GM12878 (cell line): ENCODE measurements around the gene TMOD2. TPM values are rescaled to one million over a fixed set of nuclear protein-coding genes. Genes with fewer than 3 reads are reported as not detected.

Experiments used
- ATAC-seq: fragments of 200-7000 bp; cut with Tn5 transposase; 3 replicates; pipeline ENCODE4 v1.9.1; 2020; ENCODE audit warnings: mild to moderate bottlenecking, moderate library complexity
- BruUV-seq: library from RNA; stranded (reverse); fragments of 400-500 nt; replicated peaks from 2 replicates; lab custom pipeline; 2021; lab: Mats Ljungman, UMichigan
- CTCF ChIA-PET: fragments of 300-600 bp; sonication (Branson Sonifier 250); formaldehyde crosslinking; extraction: SDS; loops from one replicate; lab custom pipeline; 2021; ENCODE audit warnings: inconsistent platforms; lab: Yijun Ruan, JAX
- POLR2A ChIA-PET: fragments of 350-600 bp; formaldehyde crosslinking; extraction: SDS; loops from one replicate; lab custom pipeline; 2021; ENCODE audit warnings: inconsistent platforms; lab: Charles Lee
- RAD21 ChIA-PET: fragments of 300-600 bp; sonication (Branson Sonifier 250); formaldehyde crosslinking; loops from one replicate; lab custom pipeline; 2023; ENCODE audit warnings: antibody characterized with exemption; ENCODE audit not compliant: unreplicated experiment; lab: Charles Lee
- SMC1A ChIA-PET: fragments of 300-600 bp; sonication (Branson Sonifier 250); formaldehyde crosslinking; loops from one replicate; lab custom pipeline; 2023; ENCODE audit not compliant: unreplicated experiment, uncharacterized antibody; lab: Charles Lee
- DNase-seq: peaks from one replicate; pipeline ENCODE4 v3.0.0-alpha.2; 2011; ENCODE audit warnings: low read depth, low spot score
- FAIRE-seq: peaks from 3 replicates; lab custom pipeline; 2011; peaks lifted over from hg19 to GRCh38; lab: Jason Lieb, UNC
- H2AFZ ChIP-seq: 2 replicates; pipeline ENCODE4 v1.6.0; 2011; ENCODE audit warnings: low read depth, low read length, control low read depth; ENCODE audit not compliant: control insufficient read depth
- H3K27ac ChIP-seq: 2 replicates; pipeline ENCODE4 v1.5.1; 2011; ENCODE audit warnings: control low read depth; ENCODE audit not compliant: control insufficient read depth, insufficient read depth
- H3K27me3 ChIP-seq, 2 experiments: replicated peaks in 1 of 2; 2 replicates each; pipeline versions ENCODE4 v1.6.0 to v1.6.1; 2011; ENCODE audit warnings: low read length in 1 of 2; ENCODE audit not compliant: control insufficient read depth in 2 of 2, insufficient read depth in 2 of 2
- H3K36me3 ChIP-seq, 2 experiments: 2 replicates each; pipeline ENCODE4 v1.5.1; 2011; ENCODE audit warnings: low read length in 1 of 2; ENCODE audit not compliant: control insufficient read depth in 2 of 2, insufficient read depth in 2 of 2
- H3K4me1 ChIP-seq: 2 replicates; pipeline ENCODE4 v1.6.1; 2011; ENCODE audit warnings: mild to moderate bottlenecking, low read length, moderate library complexity, mixed read lengths; ENCODE audit not compliant: control insufficient read depth, insufficient read depth
- H3K4me2 ChIP-seq: 2 replicates; pipeline ENCODE4 v1.6.0; 2011; ENCODE audit warnings: control low read depth; ENCODE audit not compliant: control insufficient read depth, insufficient read depth
- H3K4me3 ChIP-seq: fragments of 200-600 bp; sonication (generic); 2 replicates; pipeline ENCODE4 v1.5.1; 2016
- H3K79me2 ChIP-seq: 2 replicates; pipeline ENCODE4 v1.6.0; 2011; ENCODE audit warnings: low read length; ENCODE audit not compliant: control insufficient read depth, insufficient read depth
- H3K9ac ChIP-seq: 2 replicates; pipeline ENCODE4 v1.8.0; 2011; ENCODE audit warnings: low read length, control low read depth, mixed read lengths; ENCODE audit not compliant: control insufficient read depth, insufficient read depth
- H3K9me3 ChIP-seq: replicated peaks from 3 replicates; pipeline ENCODE4 v1.5.1; 2011; ENCODE audit warnings: mild to moderate bottlenecking, low read length; ENCODE audit not compliant: control insufficient read depth, insufficient read depth
- H4K20me1 ChIP-seq: 2 replicates; pipeline ENCODE4 v1.6.0; 2011; ENCODE audit not compliant: control insufficient read depth, insufficient read depth
- BHLHE40 ChIP-seq, 2 experiments: fragments of 450-650 bp in 1 of 2; IDR thresholded peaks; 2 replicates each; pipeline ENCODE4 v1.6.1; 2011 to 2017; ENCODE audit warnings: low read depth in 2 of 2, borderline replicate concordance in 1 of 2, improper control_type of control experiment in 1 of 2, low read length in 1 of 2, mild to moderate bottlenecking in 1 of 2
- BMI1 ChIP-seq: fragments of 450-650 bp; IDR thresholded peaks from 2 replicates; pipeline ENCODE4 v1.6.1; 2016; ENCODE audit warnings: mild to moderate bottlenecking, moderate library complexity, borderline replicate concordance
- EED ChIP-seq: sonication (generic); IDR thresholded peaks from 2 replicates; pipeline ENCODE4 v1.6.1; 2016; ENCODE audit warnings: antibody characterized with exemption, low read depth
- EZH2 ChIP-seq: IDR thresholded peaks from 2 replicates; pipeline ENCODE4 v1.6.1; 2012; ENCODE audit warnings: low read depth, mild to moderate bottlenecking, control low read depth, inconsistent platforms, low read length, borderline replicate concordance; ENCODE audit not compliant: control insufficient read depth
- HDAC6 ChIP-seq: fragments of 200-600 bp; sonication (generic); IDR thresholded peaks from one replicate; pipeline ENCODE4 v1.8.0; 2017; ENCODE audit warnings: antibody characterized with exemption; ENCODE audit not compliant: unreplicated experiment
- IRF4 ChIP-seq: IDR thresholded peaks from 2 replicates; pipeline ENCODE4 v1.6.1; 2011; ENCODE audit warnings: low read depth, low read length
- MTA2 ChIP-seq: fragments of 450-650 bp; IDR thresholded peaks from 2 replicates; pipeline ENCODE4 v1.6.1; 2016; ENCODE audit warnings: low read depth, mild to moderate bottlenecking, moderate library complexity
- MTA3 ChIP-seq: IDR thresholded peaks from 2 replicates; pipeline ENCODE4 v1.6.1; 2012; ENCODE audit warnings: low read length, inconsistent platforms, borderline replicate concordance
- MYB ChIP-seq: fragments of 150-350 bp; IDR thresholded peaks from 2 replicates; pipeline ENCODE4 v1.6.1; 2014; ENCODE audit warnings: mild to moderate bottlenecking, low read depth, low read length, borderline replicate concordance
- NR2F1 ChIP-seq: fragments of 450-650 bp; conservative IDR thresholded peaks from 2 replicates; pipeline ENCODE4 v1.6.1; 2017; ENCODE audit warnings: mild to moderate bottlenecking
- POLR2A ChIP-seq: IDR thresholded peaks from 2 replicates; pipeline ENCODE4 v1.6.1; 2011; ENCODE audit warnings: low read depth, mild to moderate bottlenecking, low read length
- POLR2AphosphoS2 ChIP-seq: IDR thresholded peaks from 2 replicates; pipeline ENCODE4 v1.6.1; 2011; ENCODE audit warnings: low read depth, mild to moderate bottlenecking, low read length, improper control_type of control experiment, moderate library complexity
- RCOR1 ChIP-seq: conservative IDR thresholded peaks from 2 replicates; pipeline ENCODE4 v1.6.1; 2012; ENCODE audit warnings: low read depth, low read length, improper control_type of control experiment
- SIX5 ChIP-seq: IDR thresholded peaks from 2 replicates; pipeline ENCODE4 v1.6.1; 2011; ENCODE audit warnings: mild to moderate bottlenecking, low read depth, low read length, moderate library complexity; ENCODE audit not compliant: severe bottlenecking
- SPI1 ChIP-seq: IDR thresholded peaks from 2 replicates; pipeline ENCODE4 v1.6.1; 2011; ENCODE audit warnings: low read depth, mild to moderate bottlenecking, low read length, moderate library complexity, borderline replicate concordance; ENCODE audit not compliant: insufficient read depth
- TAF1 ChIP-seq: IDR thresholded peaks from 2 replicates; pipeline ENCODE4 v1.6.1; 2011; ENCODE audit warnings: mild to moderate bottlenecking, low read depth, low read length, borderline replicate concordance
- YY1 ChIP-seq: IDR thresholded peaks from 2 replicates; pipeline ENCODE4 v1.6.1; 2011; ENCODE audit warnings: low read depth, mild to moderate bottlenecking, low read length
- WGBS: methylation state at CpG from one replicate; pipeline ENCODE4 v1.1.6; 2016; ENCODE audit warnings: low lambda C conversion rate; ENCODE audit not compliant: insufficient replicate concordance, insufficient coverage; ENCODE audit errors: missing lambda C conversion rate; 5-methylcytosine and 5-hydroxymethylcytosine counted together
- in situ Hi-C: fragments of 300-500 bp; cut with MboI; formaldehyde crosslinking; loops from 9 replicates; pipeline ENCODE4 v1.14.3; 2018; ENCODE audit warnings: mixed read lengths
- intact Hi-C: fragments of 100-400 bp; cut with micrococcal nuclease; formaldehyde crosslinking; loops from one replicate; pipeline ENCODE4 v1.14.2; 2022; ENCODE audit not compliant: unreplicated experiment
- polyA plus RNA-seq, 11 experiments: library from polyadenylated mRNA; depleted of rRNA in 4 of 11; unstranded in 6 of 11; stranded (reverse) in 5 of 11; fragments of >200 nt; fragmentation: Nextera tagmentation in 4 of 11; fragmentation: Illumina TruSeq in 1 of 11; extraction: Ambion mirVana in 4 of 11; extraction: Trizol in 1 of 11; gene quantifications; 1 replicate in 1 of 11; 2 replicates in 10 of 11; pipeline versions ENCODE4 v1.2.1 to v1.2.3, GENCODE V29; 2011 to 2016; ENCODE audit warnings: inconsistent platforms in 2 of 11, missing spikeins in 2 of 11, low read depth in 1 of 11
- total RNA-seq, 4 experiments: library from RNA; depleted of rRNA in 3 of 4; stranded (reverse); fragments of >200 nt in 3 of 4; fragmentation: Illumina TruSeq in 1 of 4; extraction: Trizol in 1 of 4; gene quantifications; 2 replicates each; pipeline versions ENCODE4 v1.2.1 to v1.2.3, GENCODE V29; 2013 to 2021
- TF ChIP-seq, protein P1 (sequence below): fragments of 150-350 bp; IDR thresholded peaks from 2 replicates; pipeline ENCODE4 v1.6.1; 2014; ENCODE audit warnings: mild to moderate bottlenecking, low read depth, low read length
- TF ChIP-seq, protein P2 (sequence below): fragments of 450-650 bp; formaldehyde crosslinking; IDR thresholded peaks from 2 replicates; pipeline ENCODE4 v1.5.0; 2022; ENCODE audit warnings: mild to moderate bottlenecking, missing genetic modification characterization

TMOD2 gene
- total and polyA plus RNA-seq, 10 of the 15 experiments (the other 5 are each of a cell fraction or from before 2014, with no cell fraction given): 0.61 to 15.2 (median 6.3) TPM

DNA sequence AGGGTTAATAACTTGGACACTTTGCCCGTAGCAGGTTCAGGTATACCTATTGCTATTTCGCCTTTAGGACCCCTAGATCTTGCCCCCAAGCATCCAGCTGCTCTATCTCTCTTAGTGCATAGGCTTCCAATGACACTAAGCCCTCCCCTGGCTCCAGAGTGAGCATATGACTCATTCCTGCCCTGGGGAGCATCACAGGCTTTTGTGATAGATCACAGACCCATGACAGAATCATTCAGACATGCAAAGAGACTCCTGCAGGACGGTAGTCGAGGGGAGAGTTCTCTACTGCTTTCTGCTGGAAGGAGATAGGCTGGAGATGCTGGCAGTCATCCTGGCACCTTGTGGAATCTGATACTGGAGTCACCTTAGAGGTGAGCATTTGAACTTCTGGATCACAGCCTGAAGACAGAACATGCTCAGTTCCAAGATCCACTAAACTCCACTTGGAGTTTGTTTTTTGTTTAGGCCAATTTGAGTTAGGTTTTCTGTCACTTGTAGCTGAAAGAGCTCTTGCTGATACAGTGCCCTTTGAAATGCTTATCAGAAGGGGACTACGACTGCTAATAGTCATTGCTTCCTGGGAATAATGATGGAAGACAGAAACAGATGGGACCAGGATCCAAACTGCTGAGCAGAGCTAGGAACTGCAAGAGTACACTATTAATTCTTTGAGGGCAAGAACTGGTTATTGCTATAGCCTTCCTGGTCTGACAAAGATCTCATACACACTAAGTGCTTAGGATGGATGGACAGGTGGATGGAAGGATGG lies 24.9 kb upstream of the TMOD2 start:
- Histone ChIP-seq H3K4me2 (peak overlapping the region; percentile 76), H3K36me3 (peaks cover 0 to 10% of the 10 kb centered on the region in 2 experiments; a peak in 2 of 4 replicates), H3K27ac (peak overlapping the region; percentile 72), H3K9ac (peak overlapping the region; percentile 32; the same call in 1 of the 2 replicates), H3K9me3 (no peaks in the 10 kb centered on the region), H3K4me3 (no peak overlapping the region; the same call in 1 of the 2 replicates), H3K79me2 (peaks cover 52% of the 10 kb centered on the region), H3K27me3 (no peaks in the 10 kb centered on the region), H2AFZ (no peak overlapping the region), H4K20me1 (peaks cover 3% of the 10 kb centered on the region; the same call in 1 of the 2 replicates), H3K4me1 (peaks cover 32% of the 10 kb centered on the region)
- BruUV-seq: no TSS peak
- ChIA-PET POLR2A (interaction anchor here (0.5 to 2.5 kb wide), 3 partner anchors 10 to 526 kb away, joined by 3 to 9 read pairs (median 3); no protein-coding TSS in a partner anchor), RAD21 (interaction anchor here (4.4 kb wide), 1 partner anchor 11 kb away, joined by 27 read pairs; the partner anchor contains the start of gene LYSMD2), CTCF (interaction anchor here (1.0 to 3.2 kb wide), 4 partner anchors 9 to 76 kb away, joined by 3 to 15 read pairs (median 6); no protein-coding TSS in a partner anchor), SMC1A (interaction anchor here (1.0 to 1.8 kb wide), 5 partner anchors 8 to 76 kb away, joined by 4 to 9 read pairs (median 6); no protein-coding TSS in a partner anchor)
- in situ Hi-C loops: no loop called here
- intact Hi-C loops: no loop called here
- DNase-seq (no peak), ATAC-seq (peak; percentile 91), FAIRE-seq (peak; percentile 83)
- 6% methylated on average over 5 of the region's 5 CpGs for WGBS
- TF ChIP-seq MTA2 (no peak), POLR2AphosphoS2 (no peak), NR2F1 (no peak), MYB (no peak), EZH2 (no peak), BMI1 (no peak), EED (peak; percentile 79), MTA3 (0 out of 2 replicates have a peak, but pooled peaks have one; percentile 37), POLR2A (no peak), SIX5 (no peak), YY1 (no peak), HDAC6 (no peak), RCOR1 (no peak), BHLHE40 (IDR thresholded peaks at IDR 0.05; ENCODE audit: borderline replicate concordance in 1 of 2, low read depth in 2 of 2, low read length in 1 of 2) (no peak), IRF4 (peak; percentile 81; the same call in 1 of the 2 replicates), SPI1 (no peak), TAF1 (no peak)
- TF ChIP-seq, protein P1, sequence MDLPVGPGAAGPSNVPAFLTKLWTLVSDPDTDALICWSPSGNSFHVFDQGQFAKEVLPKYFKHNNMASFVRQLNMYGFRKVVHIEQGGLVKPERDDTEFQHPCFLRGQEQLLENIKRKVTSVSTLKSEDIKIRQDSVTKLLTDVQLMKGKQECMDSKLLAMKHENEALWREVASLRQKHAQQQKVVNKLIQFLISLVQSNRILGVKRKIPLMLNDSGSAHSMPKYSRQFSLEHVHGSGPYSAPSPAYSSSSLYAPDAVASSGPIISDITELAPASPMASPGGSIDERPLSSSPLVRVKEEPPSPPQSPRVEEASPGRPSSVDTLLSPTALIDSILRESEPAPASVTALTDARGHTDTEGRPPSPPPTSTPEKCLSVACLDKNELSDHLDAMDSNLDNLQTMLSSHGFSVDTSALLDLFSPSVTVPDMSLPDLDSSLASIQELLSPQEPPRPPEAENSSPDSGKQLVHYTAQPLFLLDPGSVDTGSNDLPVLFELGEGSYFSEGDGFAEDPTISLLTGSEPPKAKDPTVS: no peak
- TF ChIP-seq, protein P2, sequence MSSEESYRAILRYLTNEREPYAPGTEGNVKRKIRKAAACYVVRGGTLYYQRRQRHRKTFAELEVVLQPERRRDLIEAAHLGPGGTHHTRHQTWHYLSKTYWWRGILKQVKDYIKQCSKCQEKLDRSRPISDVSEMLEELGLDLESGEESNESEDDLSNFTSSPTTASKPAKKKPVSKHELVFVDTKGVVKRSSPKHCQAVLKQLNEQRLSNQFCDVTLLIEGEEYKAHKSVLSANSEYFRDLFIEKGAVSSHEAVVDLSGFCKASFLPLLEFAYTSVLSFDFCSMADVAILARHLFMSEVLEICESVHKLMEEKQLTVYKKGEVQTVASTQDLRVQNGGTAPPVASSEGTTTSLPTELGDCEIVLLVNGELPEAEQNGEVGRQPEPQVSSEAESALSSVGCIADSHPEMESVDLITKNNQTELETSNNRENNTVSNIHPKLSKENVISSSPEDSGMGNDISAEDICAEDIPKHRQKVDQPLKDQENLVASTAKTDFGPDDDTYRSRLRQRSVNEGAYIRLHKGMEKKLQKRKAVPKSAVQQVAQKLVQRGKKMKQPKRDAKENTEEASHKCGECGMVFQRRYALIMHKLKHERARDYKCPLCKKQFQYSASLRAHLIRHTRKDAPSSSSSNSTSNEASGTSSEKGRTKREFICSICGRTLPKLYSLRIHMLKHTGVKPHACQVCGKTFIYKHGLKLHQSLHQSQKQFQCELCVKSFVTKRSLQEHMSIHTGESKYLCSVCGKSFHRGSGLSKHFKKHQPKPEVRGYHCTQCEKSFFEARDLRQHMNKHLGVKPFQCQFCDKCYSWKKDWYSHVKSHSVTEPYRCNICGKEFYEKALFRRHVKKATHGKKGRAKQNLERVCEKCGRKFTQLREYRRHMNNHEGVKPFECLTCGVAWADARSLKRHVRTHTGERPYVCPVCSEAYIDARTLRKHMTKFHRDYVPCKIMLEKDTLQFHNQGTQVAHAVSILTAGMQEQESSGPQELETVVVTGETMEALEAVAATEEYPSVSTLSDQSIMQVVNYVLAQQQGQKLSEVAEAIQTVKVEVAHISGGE (CRISPR knock-in tag): no peak
